Thyroid gland (tissue), 4 donors: ENCODE measurements around the gene ABHD8. TPM values are rescaled to one million over a fixed set of nuclear protein-coding genes. Genes with fewer than 3 reads are reported as not detected.

Source experiments
- DNase-seq, 2 donors: peaks; one replicate each; pipeline ENCODE4 v3.0.0-alpha.2; 2019
- H3K27ac ChIP-seq, 3 donors: fragments of 200-600 bp; sonication (generic); 1 replicate in 2 of 3; 2 replicates in 1 of 3; pipeline ENCODE4 v1.5.1; 2016 to 2019; ENCODE audit warnings: mild to moderate bottlenecking in 1 of 3, moderate library complexity in 1 of 3
- H3K27me3 ChIP-seq: fragments of 200-600 bp; sonication (generic); one replicate; pipeline ENCODE4 v1.5.1; 2019
- H3K36me3 ChIP-seq, 2 donors: fragments of 200-600 bp; sonication (generic); one replicate each; pipeline ENCODE4 v1.5.1; 2016 to 2019
- H3K4me1 ChIP-seq, 2 donors: fragments of 200-600 bp; sonication (generic); one replicate each; pipeline ENCODE4 v1.5.1; 2017 to 2019
- H3K4me3 ChIP-seq, 3 donors: fragments of 200-600 bp; sonication (generic); replicated peaks in 1 of 3; 1 replicate in 2 of 3; 2 replicates in 1 of 3; pipeline ENCODE4 v1.5.1; 2016; ENCODE audit warnings: mild to moderate bottlenecking in 1 of 3
- H3K9me3 ChIP-seq: fragments of 200-600 bp; sonication (generic); one replicate; pipeline ENCODE4 v1.5.1; 2017
- CTCF ChIP-seq, 6 experiments: fragments of 200-600 bp in 3 of 6; fragments of 450-650 bp in 3 of 6; sonication (generic) in 3 of 6; IDR thresholded peaks; one replicate each; pipeline ENCODE4 v1.5.1; 2016 to 2019; ENCODE audit warnings: antibody characterized with exemption in 6 of 6, mild to moderate bottlenecking in 2 of 6, inconsistent platforms in 1 of 6, moderate library complexity in 1 of 6
- POLR2A ChIP-seq, 2 donors: fragments of 450-650 bp; IDR thresholded peaks; one replicate each; pipeline ENCODE4 v1.6.1; 2017; ENCODE audit warnings: antibody characterized with exemption in 2 of 2, mild to moderate bottlenecking in 2 of 2, moderate library complexity in 1 of 2
- WGBS, 2 donors: methylation state at CpG; one replicate each; pipeline ENCODE4 v1.1.5; 2017; 5-methylcytosine and 5-hydroxymethylcytosine counted together
- intact Hi-C: fragments of 100-400 bp; cut with DNase I; formaldehyde crosslinking; loops from one replicate; pipeline ENCODE4 v1.15.1; 2023
- total RNA-seq, 4 donors: library from RNA; depleted of rRNA; stranded (reverse); fragments of >200 nt; gene quantifications; one replicate each; pipeline ENCODE4 v1.2.3, GENCODE V29; 2016

Gene ABHD8
- total RNA-seq, 4 donors from 2014 or later = 14.4 to 31.2 (median 23.3) TPM

DNA sequence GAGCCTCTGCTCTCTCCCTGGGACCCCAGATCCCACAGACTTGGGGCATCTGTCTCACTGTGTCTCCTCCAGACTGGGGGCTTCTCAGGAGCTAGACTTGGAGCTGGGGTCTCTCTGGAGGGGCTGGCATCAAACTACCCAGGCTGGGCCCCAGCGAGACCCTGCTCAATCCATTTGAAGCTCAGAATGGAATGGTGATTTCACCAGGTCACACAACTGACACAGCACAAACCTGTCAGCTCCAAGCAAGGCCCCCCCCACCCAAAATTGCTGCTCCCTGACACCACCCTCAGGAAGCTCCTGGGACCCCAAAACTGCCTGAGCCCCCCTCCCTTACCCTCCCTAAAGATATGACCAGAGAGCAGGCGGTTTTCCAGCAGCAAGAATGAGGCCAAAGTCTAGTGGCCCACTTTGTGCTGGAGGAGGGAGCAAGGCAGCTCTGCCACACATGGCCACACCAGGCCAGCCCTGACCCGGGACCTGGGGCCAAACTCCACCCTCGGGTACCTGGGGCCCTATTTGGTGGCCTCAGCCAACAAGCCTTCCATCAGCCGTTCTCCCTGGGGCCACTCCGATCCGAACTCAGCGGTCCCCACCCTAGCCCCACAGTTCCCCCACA, 59.9 kb downstream of the ABHD8 start:
- Histone ChIP-seq H3K4me1 (peaks cover 35 to 36% of the 10 kb centered on the region in 2 donors), H3K9me3 (no peaks in the 10 kb centered on the region), H3K36me3 (peaks cover 0 to 4% of the 10 kb centered on the region in 2 donors), H3K27ac (peak overlapping the region; percentile 74 to 86 (median 85)), H3K27me3 (no peaks in the 10 kb centered on the region), H3K4me3 (peak overlapping the region in 2 of 3 donors; percentile 19 to 84)
- intact Hi-C loops = no loop called here
- TF ChIP-seq POLR2A (IDR thresholded peaks at IDR 0.05) = no peak
- TF ChIP-seq CTCF (IDR thresholded peaks at IDR 0.05) = peak in 1 of 6 experiments; percentile 5
- 16 to 23% methylated on average over 8 of the region's 8 CpGs for WGBS, 2 donors
- peak; percentile 66 to 68 for DNase-seq

DNA sequence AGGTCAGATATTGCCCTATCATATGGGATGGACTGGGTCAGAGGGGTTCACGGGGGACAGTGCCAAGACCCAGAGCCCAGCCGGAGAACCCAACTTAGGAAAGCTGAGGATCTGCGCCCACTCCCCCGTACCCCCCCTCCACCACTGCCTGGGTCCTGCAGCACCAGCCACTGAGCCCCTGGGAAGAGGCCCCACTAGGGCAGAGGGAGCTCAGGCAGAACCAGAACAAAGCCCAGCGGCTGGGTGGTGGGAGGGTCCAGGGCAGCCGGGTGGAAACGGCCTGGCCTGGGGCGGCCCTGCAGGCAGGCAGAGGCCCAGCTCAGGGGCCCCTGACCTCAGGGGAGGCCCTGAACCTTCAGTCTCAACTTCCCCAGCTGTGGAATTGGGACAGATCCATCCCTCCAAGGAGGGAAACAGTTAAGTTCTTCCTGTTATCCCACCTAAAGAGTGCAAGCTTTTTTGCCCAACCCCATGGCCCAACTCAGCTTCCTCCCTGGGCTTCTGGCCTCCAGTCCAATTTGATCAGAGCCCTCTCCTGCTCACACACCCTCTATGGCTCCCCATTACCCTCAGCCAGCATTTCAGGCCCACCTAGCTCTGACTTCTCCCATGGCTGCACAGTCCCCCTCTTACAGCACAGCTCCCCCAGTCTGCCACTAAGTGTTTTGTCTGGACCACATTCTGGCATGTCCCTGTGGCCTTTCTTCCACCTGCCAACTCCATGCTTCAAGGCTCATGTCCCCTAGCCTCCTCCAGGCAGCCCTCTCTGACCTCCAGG, 60.6 kb downstream of the ABHD8 start:
- intact Hi-C loops = no loop called here
- TF ChIP-seq POLR2A (IDR thresholded peaks at IDR 0.05) (no peak), CTCF (IDR thresholded peaks at IDR 0.05) (no peak)
- Histone ChIP-seq H3K36me3 (peaks cover 0 to 11% of the 10 kb centered on the region in 2 donors), H3K9me3 (no peaks in the 10 kb centered on the region), H3K4me3 (no peak overlapping the region), H3K27ac (peak overlapping the region; percentile 64 to 85 (median 74)), H3K27me3 (no peaks in the 10 kb centered on the region), H3K4me1 (peaks cover 35 to 36% of the 10 kb centered on the region in 2 donors)
- DNase-seq = peak; percentile 62 to 64
- WGBS, 2 donors = 17 to 83% methylated on average over 7 to 8 of the region's 8 CpGs

Other genes starting within 250 kb of the ABHD8 start
- 1 to 10 TPM; 6.4 to 9.1 (median 6.8) TPM for gene HAUS8, start 228.0 kb downstream of the ABHD8 start, total RNA-seq
- gene MYO9B, start 227.6 kb downstream of the ABHD8 start, total RNA-seq = 10 to 100 TPM; 33.7 to 52.9 (median 44.6) TPM
- gene USE1, start 88.1 kb downstream of the ABHD8 start, total RNA-seq = 10 to 100 TPM; 21.4 to 36.0 (median 27.4) TPM
- 10 to 100 TPM in 3 of 4 donors, 1 to 10 TPM in 1; 9.7 to 33.5 (median 21.8) TPM for gene OCEL1, start 77.2 kb downstream of the ABHD8 start, total RNA-seq
- 100 to 1,000 TPM in 2 of 4 donors, 10 to 100 TPM in 2; 66.0 to 117 (median 97.9) TPM for gene NR2F6, start 57.5 kb downstream of the ABHD8 start, total RNA-seq
- gene USHBP1, start 38.7 kb downstream of the ABHD8 start, total RNA-seq = 10 to 100 TPM in 3 of 4 donors, 1 to 10 TPM in 1; 8.9 to 24.3 (median 11.1) TPM
- gene BABAM1, start 36.0 kb downstream of the ABHD8 start, total RNA-seq = 10 to 100 TPM; 49.6 to 87.5 (median 71.1) TPM
- under 1 TPM; 0.11 to 0.40 (median 0.27) TPM for gene ANKLE1, start 21.5 kb downstream of the ABHD8 start, total RNA-seq
- 100 to 1,000 TPM in 3 of 4 donors, 10 to 100 TPM in 1; 95.8 to 311 (median 149) TPM for gene MRPL34, start 2.4 kb upstream of the ABHD8 start, total RNA-seq
- 10 to 100 TPM; 14.5 to 40.4 (median 20.1) TPM for gene DDA1, start 6.1 kb upstream of the ABHD8 start, total RNA-seq
- 10 to 100 TPM in 1 of 4 donors, 1 to 10 TPM in 3; 5.0 to 10.9 (median 5.9) TPM for gene ANO8, start 31.4 kb upstream of the ABHD8 start, total RNA-seq
- 10 to 100 TPM; 17.7 to 21.8 (median 19.6) TPM for gene GTPBP3, start 34.1 kb upstream of the ABHD8 start, total RNA-seq
- 100 to 1,000 TPM; 103 to 322 (median 174) TPM for gene PLVAP, start 73.9 kb upstream of the ABHD8 start, total RNA-seq
- gene CCDC194, start 90.8 kb upstream of the ABHD8 start, total RNA-seq = not detected
- gene BST2, start 102.2 kb upstream of the ABHD8 start, total RNA-seq = 10 to 100 TPM; 14.1 to 83.0 (median 24.7) TPM
- gene MVB12A, start 116.6 kb upstream of the ABHD8 start, total RNA-seq = 100 to 1,000 TPM in 1 of 4 donors, 10 to 100 TPM in 3; 51.5 to 146 (median 68.3) TPM
- under 1 TPM in 1 of 4 donors, not detected in 3; 0.56 TPM for gene TMEM221, start 145.2 kb upstream of the ABHD8 start, total RNA-seq
- not detected for gene NXNL1, start 157.5 kb upstream of the ABHD8 start, total RNA-seq
- 10 to 100 TPM; 25.3 to 40.7 (median 28.1) TPM for gene SLC27A1, start 167.1 kb upstream of the ABHD8 start, total RNA-seq
- 100 to 1,000 TPM in 2 of 4 donors, 10 to 100 TPM in 2; 71.5 to 138 (median 97.7) TPM for gene PGLS, start 208.2 kb upstream of the ABHD8 start, total RNA-seq